HG02571 (cell line): ENCODE data around the gene TAL1.
"Not testable (repeated sequence)": the region's sequence is repeated elsewhere in the genome, so short reads cannot be mapped to it uniquely, and the experiment has no call there.

Source experiments
- ATAC-seq: cut with Tn5 transposase; IDR thresholded peaks from one replicate; pipeline ENCODE4 v1.9.1; 2021; ENCODE audit warnings: mild to moderate bottlenecking, moderate library complexity; ENCODE audit not compliant: unreplicated experiment

TAL1 gene

GRCh38 chr1:47232187-47232874 lies at the start of gene TAL1:
Gene TAL1 (minus strand): TSS chr1:47232225. CDS start chr1:47225888, 6,337 bp downstream.
- no peak for ATAC-seq

GRCh38 chr1:47280142-47280541 lies 48.1 kb upstream of the TAL1 start:
- no peak for ATAC-seq

- no peak for ATAC-seq
Measured at GRCh38 chr1:47276850-47277249, 44.8 kb upstream of the TAL1 start.

GRCh38 chr1:47275811-47276210 lies 43.8 kb upstream of the TAL1 start:
- ATAC-seq, result not testable (repeated sequence)

- ATAC-seq, result not testable (repeated sequence)
Measured at GRCh38 chr1:47265529-47265928, 33.5 kb upstream of the TAL1 start.

GRCh38 chr1:47262787-47263413 lies 30.9 kb upstream of the TAL1 start:
- ATAC-seq, result no peak

- ATAC-seq, result no peak
Measured at GRCh38 chr1:47257224-47257623, 25.2 kb upstream of the TAL1 start.

- no peak for ATAC-seq
Measured at GRCh38 chr1:47252795-47253194, 20.8 kb upstream of the TAL1 start.

- no peak for ATAC-seq
Measured at GRCh38 chr1:47252369-47252768, 20.3 kb upstream of the TAL1 start.

GRCh38 chr1:47249755-47250154 lies 17.7 kb upstream of the TAL1 start:
- no peak for ATAC-seq

- no peak for ATAC-seq
Measured at GRCh38 chr1:47244339-47244862, 12.4 kb upstream of the TAL1 start.

- ATAC-seq, result no peak
Measured at GRCh38 chr1:47243910-47244309, 11.9 kb upstream of the TAL1 start.

GRCh38 chr1:47241114-47242113 lies 9.4 kb upstream of the TAL1 start:
- no peak for ATAC-seq

GRCh38 chr1:47238935-47239592 lies 7.0 kb upstream of the TAL1 start:
- no peak for ATAC-seq

- no peak for ATAC-seq
Measured at GRCh38 chr1:47235806-47236205, 3.8 kb upstream of the TAL1 start.

GRCh38 chr1:47235241-47235681 lies 3.2 kb upstream of the TAL1 start:
- ATAC-seq, result no peak

- no peak for ATAC-seq
Measured at GRCh38 chr1:47233186-47233585, 1.2 kb upstream of the TAL1 start.

GRCh38 chr1:47231301-47232186 lies 481 bp downstream of the TAL1 start:
- no peak for ATAC-seq

GRCh38 chr1:47230692-47231300 lies 1.2 kb downstream of the TAL1 start:
- ATAC-seq, result no peak
